Measurements from ENCODE around the gene RAB44.

GRCh38 chr6:36665180-36665579 lies 32.4 kb upstream of the RAB44 start:
- TF ChIP-seq CTCF (IDR thresholded peaks at IDR 0.05) = no peak
- no peak for TF ChIP-seq POLR2A (IDR thresholded peaks at IDR 0.05)
- no peak for TF ChIP-seq POLR2AphosphoS5 (IDR thresholded peaks at IDR 0.05)

Data from stomach (tissue), 4 donors.